Measurements from ENCODE around the gene ZFHX3.

GRCh38 chr16:73043828-73044467 lies 4.0 kb downstream of the ZFHX3 start:
- no peak for TF ChIP-seq CTCF (IDR thresholded peaks at IDR 0.05)
- TF ChIP-seq POLR2A (IDR thresholded peaks at IDR 0.05) = no peak

Measured in right lobe of liver (tissue), 4 donors.